ENCODE data around the gene PRR16.
"Not testable (repeated sequence)": the region's sequence is repeated elsewhere in the genome, so short reads cannot be mapped to it uniquely, and the experiment has no call there.

The PRR16 gene

DNA sequence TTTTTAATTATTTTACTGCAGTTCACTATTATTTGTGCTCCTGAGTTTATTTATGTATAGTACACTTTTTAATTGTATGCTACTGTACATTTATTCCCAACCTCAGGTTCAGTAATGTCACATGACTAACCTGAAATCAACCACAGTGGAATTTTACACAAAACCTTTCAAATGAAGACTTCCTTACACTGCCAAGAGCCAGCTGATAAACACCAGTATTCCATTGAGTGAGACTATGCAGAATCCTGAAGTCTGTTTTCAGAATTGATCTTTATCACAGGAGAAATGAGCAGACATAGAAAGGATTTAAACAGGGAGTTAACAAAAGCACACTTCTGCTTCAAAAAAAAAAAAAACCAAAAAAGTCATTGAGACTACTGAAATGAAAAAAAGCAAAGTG is 219.5 kb downstream of the PRR16 start:
- no peak for ATAC-seq
- H3K9me3 Mint-ChIP-seq: peaks cover 2% of the 10 kb centered on the region
- H3K27me3 Mint-ChIP-seq: no peaks in the 10 kb centered on the region
- H3K27ac Mint-ChIP-seq: no peak overlapping the region
- no peak overlapping the region for H3K4me3 Mint-ChIP-seq
- H3K4me1 Mint-ChIP-seq: no peaks in the 10 kb centered on the region
- no peaks in the 10 kb centered on the region for H3K36me3 Mint-ChIP-seq

DNA sequence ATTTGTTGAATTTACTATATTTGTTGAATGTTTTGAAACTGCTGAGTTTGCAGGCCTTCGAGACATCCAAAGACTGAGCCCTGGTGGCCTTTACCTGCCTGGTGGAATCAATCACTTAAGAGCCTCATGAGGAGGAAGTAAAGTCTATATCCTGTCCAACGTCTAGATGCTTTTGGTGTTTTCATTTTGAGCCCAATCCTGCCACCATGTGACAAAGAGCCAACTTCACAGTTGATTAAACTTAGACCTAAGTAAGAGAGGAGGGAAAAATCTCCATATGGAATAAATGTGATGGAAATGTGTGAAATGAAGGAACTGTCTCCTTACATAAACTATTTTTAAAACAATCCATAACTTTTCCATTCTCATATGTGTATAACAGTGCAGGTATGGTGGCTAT is 220.1 kb downstream of the PRR16 start:
- Mint-ChIP-seq H3K4me3 (no peak overlapping the region), H3K9me3 (peaks cover 2% of the 10 kb centered on the region), H3K27ac (no peak overlapping the region), H3K36me3 (no peaks in the 10 kb centered on the region), H3K4me1 (no peaks in the 10 kb centered on the region), H3K27me3 (no peaks in the 10 kb centered on the region)
- ATAC-seq: no peak

DNA sequence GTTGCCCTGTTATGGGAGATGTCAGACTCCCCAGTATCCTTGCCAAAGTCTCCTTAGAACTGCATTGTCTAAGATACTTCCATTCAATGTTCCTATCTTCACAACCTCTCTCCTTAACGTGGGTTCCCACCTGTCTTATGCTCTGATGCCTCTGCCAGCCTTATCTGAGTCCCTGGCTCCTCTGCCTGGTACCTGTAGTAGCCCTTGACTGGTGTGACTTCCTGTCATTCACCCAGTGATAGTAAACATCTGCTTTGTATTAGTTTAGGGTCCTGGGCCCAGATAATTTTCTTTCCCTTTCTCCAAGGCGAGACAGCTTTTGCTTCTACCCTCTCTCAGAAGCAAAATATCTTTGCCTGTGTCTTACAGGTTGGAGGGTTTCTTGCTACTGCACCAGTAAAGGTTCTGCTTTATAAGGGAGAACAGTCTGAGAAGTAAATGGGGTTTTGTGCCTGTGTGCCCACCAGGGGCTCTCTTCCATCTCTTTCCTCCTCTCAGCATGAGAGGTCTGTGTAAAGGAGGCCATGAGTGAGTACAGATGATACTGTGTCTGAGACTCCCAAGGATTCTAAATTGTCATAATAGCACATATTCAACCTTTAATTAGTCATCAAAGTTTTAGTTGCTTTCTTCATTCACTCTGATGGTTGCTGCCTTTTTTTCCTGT is 220.8 kb downstream of the PRR16 start:
- H3K36me3 Mint-ChIP-seq: no peaks in the 10 kb centered on the region
- no peaks in the 10 kb centered on the region for H3K27me3 Mint-ChIP-seq
- H3K4me3 Mint-ChIP-seq: no peak overlapping the region
- peaks cover 2% of the 10 kb centered on the region for H3K9me3 Mint-ChIP-seq
- peak; percentile 43 for ATAC-seq
- H3K27ac Mint-ChIP-seq: no peak overlapping the region
- no peaks in the 10 kb centered on the region for H3K4me1 Mint-ChIP-seq

DNA sequence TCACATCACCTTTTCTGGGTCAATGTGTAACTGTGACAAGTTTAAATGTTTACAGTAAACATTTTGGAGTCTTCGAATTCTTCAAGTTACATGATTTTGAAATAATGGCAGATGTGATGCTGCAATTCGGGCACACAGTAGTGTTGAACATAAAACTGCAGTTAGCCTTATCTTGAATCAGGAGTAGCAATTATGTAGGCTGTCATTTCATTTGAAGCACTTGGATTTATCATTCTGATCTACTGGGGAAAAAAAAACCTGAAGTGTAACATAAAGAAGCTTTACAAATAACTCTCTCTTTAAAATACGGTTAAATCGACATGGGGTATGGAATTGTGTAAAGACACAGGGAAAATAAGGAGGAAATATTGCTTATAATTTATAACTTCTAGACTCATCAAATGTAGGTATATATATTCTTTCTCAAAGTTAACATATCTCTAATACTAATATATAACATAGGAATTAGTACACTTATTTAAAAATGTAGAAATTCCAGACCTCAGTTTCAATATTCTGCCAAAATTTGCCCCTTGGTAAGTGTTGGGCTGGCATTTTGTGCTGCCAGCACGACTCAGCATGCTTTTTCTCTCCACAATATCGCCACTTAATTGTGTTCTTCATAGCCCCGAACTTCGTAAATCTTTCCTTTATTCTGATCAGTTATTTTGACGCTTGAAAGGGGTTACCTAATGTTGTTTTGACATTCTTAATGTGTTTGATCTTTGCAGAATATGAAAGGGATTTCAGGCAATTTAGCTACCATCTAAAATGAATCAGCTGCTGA is 226.7 kb downstream of the PRR16 start:
- Mint-ChIP-seq H3K36me3 (no peaks in the 10 kb centered on the region), H3K27ac (no peak overlapping the region), H3K27me3 (no peaks in the 10 kb centered on the region), H3K4me1 (no peaks in the 10 kb centered on the region), H3K9me3 (no peaks in the 10 kb centered on the region), H3K4me3 (no peak overlapping the region)
- ATAC-seq: no peak

DNA sequence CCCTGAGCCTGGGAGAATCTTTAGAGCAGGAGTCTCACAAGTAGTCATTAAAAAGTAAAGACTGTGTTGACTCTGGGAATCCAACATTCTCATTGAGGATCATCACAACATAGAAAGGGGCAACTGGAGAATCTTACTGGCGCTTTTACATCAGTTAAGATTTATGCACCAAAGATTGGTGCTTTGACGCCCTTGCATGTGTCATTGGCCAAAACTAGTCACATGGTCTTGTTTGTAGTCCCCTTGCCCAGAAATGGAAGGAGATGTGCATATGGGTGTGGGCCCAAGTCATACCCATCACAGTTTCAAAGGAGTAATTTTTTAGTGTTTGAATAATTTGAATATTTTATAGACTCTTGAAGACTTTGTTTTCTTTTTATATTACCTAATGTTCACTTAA is 228.2 kb downstream of the PRR16 start:
- no peaks in the 10 kb centered on the region for H3K36me3 Mint-ChIP-seq

DNA sequence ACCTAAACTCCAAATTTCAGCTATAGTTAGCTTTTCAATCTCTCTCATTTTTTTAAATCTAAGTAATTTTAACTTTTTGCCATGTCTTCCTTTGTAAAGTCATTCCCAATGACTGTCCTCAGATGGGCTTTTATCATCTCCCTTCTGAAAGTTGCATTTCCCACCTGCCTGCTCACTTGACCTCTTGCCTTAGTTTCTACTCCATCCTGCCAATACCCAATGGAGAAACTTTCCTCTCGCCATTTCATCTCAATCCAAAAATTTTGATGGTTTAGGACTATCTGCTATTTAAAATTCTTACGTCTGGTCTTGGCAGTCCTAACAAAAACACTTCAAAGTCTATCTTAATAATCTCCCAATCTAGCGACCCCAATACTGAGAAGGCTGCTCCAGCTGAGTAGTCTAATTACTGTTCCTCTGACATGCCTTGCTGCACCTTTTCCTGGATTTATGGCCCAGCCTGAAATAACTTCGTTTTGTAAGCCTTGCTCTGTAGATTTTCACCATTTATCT is 231.3 kb downstream of the PRR16 start:
- no peak for ATAC-seq
- Mint-ChIP-seq H3K36me3 (no peaks in the 10 kb centered on the region), H3K9me3 (peaks cover 9% of the 10 kb centered on the region), H3K4me3 (no peak overlapping the region), H3K27ac (no peak overlapping the region), H3K4me1 (no peaks in the 10 kb centered on the region), H3K27me3 (peaks cover 4% of the 10 kb centered on the region)

More for the DNA sequence above, 228.2 kb downstream of the PRR16 start:
- Mint-ChIP-seq H3K27ac (no peak overlapping the region), H3K9me3 (no peaks in the 10 kb centered on the region), H3K27me3 (no peaks in the 10 kb centered on the region), H3K4me1 (no peaks in the 10 kb centered on the region), H3K4me3 (no peak overlapping the region)
- ATAC-seq: no peak

DNA sequence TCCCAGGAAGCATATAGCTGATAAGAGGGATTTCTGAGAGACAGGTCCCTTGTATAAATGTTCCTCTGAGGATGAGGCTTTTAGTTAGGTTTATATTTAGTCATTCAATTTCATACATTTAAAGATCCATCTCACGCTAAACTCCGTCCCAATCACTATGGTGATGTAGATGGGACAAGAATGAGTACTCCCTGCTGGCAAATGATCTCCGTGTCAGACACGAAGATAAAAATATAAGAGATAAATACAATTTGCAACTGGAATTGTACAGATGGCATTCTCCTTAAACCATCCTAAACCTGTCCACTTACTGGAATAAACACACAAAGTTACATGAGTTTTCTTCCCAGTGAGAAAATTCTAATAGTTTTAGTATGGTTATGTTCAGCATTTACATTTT is 233.0 kb downstream of the PRR16 start:
- Mint-ChIP-seq H3K27me3 (peaks cover 20% of the 10 kb centered on the region), H3K27ac (no peak overlapping the region), H3K4me3 (no peak overlapping the region), H3K9me3 (peaks cover 14% of the 10 kb centered on the region), H3K36me3 (no peaks in the 10 kb centered on the region), H3K4me1 (no peaks in the 10 kb centered on the region)
- no peak for ATAC-seq

DNA sequence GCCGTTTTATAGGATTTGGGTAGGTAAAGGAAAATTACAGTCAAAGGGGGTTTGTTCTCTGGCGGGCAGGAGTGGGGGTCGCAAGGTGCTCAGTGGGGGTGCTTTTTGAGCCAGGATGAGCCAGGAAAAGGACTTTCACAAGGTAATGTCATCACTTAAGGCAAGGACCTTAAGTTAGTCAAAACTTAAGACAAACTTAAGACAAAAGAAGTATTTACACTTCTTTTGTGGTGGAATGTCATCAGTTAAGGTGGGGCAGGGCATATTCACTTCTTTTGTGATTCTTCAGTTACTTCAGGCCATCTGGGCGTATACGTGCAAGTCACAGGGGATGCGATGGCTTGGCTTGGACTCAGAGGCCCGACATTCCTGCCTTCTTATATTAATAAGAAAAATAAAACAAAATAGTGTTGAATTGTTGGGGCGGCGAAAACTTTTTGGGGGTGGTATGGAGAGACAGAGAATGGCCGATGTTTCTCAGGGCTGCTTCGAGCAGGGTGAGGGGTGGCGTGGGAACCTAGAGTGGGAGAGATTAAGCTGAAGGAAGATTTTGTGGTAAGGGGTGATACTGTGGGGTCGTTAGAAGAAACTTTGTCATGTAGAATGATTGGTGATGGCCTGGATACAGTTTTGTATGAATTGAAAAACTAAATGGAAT is 233.7 kb downstream of the PRR16 start:
- H3K36me3 Mint-ChIP-seq, ATAC-seq, H3K27ac Mint-ChIP-seq, H3K4me1 Mint-ChIP-seq, H3K4me3 Mint-ChIP-seq: not testable (repeated sequence)
- Mint-ChIP-seq H3K9me3 (peaks cover 14% of the 10 kb centered on the region), H3K27me3 (peaks cover 27% of the 10 kb centered on the region)

DNA sequence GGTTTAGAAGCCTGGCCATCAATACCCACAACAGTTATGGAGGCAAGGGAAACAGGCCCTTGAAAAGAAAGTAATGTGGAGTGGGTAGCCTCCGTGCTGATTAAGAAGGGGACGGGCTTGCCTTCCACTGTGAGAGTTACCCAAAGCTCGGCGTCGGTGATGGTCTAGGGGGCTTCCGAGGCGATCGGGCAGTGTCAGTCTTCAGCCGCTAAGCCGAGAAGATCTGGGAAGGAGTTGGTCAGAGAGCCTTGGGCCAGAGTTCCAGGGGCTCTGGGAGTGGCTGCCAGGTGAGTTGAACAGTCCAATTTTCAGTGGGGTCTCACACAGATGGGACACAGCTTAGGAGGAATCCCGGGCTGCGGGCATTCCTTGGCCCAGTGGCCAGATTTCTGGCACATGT is 236.6 kb downstream of the PRR16 start:
- not testable (repeated sequence) for H3K27ac Mint-ChIP-seq, H3K4me3 Mint-ChIP-seq, H3K4me1 Mint-ChIP-seq, ATAC-seq, H3K36me3 Mint-ChIP-seq
- peaks cover 14% of the 10 kb centered on the region for H3K9me3 Mint-ChIP-seq
- H3K27me3 Mint-ChIP-seq: peaks cover 27% of the 10 kb centered on the region

DNA sequence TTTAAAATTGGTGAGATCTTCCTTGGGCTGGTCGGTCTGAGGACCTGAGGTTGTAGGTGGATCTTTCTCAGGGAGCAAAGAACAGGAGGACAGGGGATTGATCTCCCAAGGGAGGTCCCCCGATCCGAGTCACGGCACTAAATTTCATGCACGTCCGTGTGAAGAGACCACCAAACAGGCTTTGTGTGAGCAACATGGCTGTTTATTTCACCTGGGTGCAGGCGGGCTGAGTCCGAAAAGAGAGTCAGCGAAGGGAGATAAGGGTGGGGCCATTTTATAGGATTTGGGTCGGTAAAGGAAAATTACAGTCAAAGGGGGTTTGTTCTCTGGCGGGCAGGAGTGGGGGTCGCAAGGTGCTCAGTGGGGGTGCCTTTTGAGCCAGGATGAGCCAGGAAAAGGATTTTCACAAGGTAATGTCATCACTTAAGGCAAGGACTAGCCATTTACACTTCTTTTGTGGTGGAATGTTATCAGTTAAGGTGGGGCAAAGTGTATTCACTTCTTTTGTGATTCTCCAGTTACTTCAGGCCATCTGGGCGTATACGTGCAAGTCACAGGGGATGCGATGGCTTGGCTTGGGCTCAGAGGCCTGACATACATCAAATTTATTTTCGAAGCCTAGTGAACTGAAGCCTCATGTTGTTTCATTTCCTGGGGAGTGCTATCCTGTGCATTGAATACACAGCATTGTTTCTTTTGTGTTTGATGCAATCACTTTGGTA is 238.9 kb downstream of the PRR16 start:
- H3K9me3 Mint-ChIP-seq: peaks cover 14% of the 10 kb centered on the region
- H3K36me3 Mint-ChIP-seq, ATAC-seq, H3K27ac Mint-ChIP-seq, H3K4me1 Mint-ChIP-seq, H3K4me3 Mint-ChIP-seq: not testable (repeated sequence)
- H3K27me3 Mint-ChIP-seq: peaks cover 27% of the 10 kb centered on the region

DNA sequence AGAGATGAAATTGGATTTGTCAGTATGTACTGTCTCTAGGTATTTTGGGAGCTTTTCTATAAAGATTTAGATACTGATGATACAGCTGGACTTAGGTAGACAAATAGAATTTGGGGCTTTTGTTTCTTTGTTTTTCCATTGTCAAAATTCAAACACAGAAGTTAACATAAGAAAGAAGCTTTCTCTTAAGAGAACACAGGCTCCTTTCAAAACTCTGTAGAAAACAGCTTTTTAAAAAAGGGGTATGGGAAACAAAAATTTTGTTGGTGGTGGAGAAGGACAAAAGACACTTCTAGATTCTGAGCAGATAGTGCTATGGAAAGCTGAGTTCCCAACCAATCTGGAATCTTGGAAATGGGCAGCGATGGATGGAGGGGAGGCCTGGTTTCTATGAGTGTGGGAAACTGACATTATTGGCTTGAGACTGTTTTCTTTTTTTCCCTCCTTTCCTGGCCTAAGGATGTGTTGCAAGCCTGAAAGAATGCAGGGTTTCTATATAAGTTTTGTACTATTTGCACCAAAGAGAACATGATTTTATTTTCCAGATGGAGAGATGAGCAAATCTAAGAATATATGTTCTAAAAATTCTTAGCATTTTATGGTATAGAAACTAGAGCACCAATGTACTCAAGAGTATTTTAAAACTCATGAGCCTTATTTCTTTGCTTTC is 240.0 kb downstream of the PRR16 start:
- no peak overlapping the region for H3K4me3 Mint-ChIP-seq
- no peak for ATAC-seq
- H3K27me3 Mint-ChIP-seq: peaks cover 27% of the 10 kb centered on the region
- no peaks in the 10 kb centered on the region for H3K36me3 Mint-ChIP-seq
- no peaks in the 10 kb centered on the region for H3K4me1 Mint-ChIP-seq
- H3K9me3 Mint-ChIP-seq: peaks cover 11% of the 10 kb centered on the region
- no peak overlapping the region for H3K27ac Mint-ChIP-seq

DNA sequence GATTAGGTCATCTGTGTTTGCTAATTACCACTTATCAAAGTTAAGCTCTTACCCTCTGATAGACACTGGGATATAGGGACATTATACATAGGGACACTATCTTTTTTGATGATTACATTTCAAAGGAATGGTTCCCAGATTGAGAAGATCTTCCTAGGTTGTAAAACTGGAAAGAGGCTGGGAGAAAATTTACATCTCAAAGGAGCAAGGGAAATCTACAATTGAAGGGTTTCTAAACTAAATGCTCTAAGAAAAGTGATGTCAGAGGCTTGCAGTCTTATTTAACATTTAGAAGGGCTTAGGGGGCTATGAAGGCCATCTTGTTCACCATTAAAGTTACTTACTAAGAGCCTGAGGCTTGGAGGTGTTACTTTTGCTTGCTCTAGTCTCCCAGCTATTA is 242.8 kb downstream of the PRR16 start:
- Mint-ChIP-seq H3K9me3 (peaks cover 3% of the 10 kb centered on the region), H3K36me3 (no peaks in the 10 kb centered on the region), H3K4me1 (no peaks in the 10 kb centered on the region), H3K4me3 (no peak overlapping the region), H3K27me3 (peaks cover 10% of the 10 kb centered on the region), H3K27ac (no peak overlapping the region)
- ATAC-seq: no peak

DNA sequence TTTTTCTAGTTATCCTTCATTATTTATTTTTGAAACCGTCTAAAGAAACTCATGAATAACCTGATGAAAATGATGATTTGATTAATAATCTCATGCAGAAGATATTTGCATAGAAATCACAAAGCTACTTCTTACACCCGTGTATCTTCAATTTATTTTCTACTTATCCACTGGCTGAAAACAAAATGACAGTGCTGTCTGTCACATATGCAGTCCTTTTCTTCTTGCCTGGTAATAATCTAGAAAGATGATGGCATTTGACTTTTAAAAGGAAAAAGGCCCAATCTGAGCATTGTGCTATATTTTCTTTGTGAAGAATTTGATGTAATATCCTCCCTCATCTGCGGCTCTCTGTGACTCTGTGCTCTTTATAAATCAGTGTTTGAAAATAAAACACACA is 253.3 kb downstream of the PRR16 start:
- Mint-ChIP-seq H3K9me3 (no peaks in the 10 kb centered on the region), H3K36me3 (no peaks in the 10 kb centered on the region), H3K4me1 (no peaks in the 10 kb centered on the region), H3K27me3 (no peaks in the 10 kb centered on the region), H3K27ac (no peak overlapping the region), H3K4me3 (no peak overlapping the region)
- no peak for ATAC-seq

DNA sequence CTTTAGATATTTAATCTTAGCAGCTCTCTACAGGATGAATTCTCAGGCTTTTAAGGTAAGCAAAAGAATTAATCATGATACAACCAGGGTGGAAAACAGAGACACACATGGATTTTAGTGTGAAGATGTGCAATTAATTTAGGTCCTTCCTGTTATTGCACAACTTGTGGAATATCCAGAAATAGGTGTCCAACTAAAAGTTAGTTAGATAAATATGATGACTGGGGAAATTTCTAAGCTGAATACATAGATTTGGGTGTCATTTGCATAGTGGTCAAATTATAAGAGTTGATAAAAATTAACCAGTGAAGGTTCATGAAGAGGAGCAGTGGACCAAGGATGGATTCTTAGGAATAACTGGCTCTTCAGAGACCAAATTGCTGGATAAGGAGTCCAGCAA is 266.1 kb downstream of the PRR16 start:
- Mint-ChIP-seq H3K9me3 (no peaks in the 10 kb centered on the region), H3K36me3 (no peaks in the 10 kb centered on the region), H3K4me1 (no peaks in the 10 kb centered on the region), H3K27me3 (no peaks in the 10 kb centered on the region), H3K27ac (no peak overlapping the region), H3K4me3 (no peak overlapping the region)
- no peak for ATAC-seq

DNA sequence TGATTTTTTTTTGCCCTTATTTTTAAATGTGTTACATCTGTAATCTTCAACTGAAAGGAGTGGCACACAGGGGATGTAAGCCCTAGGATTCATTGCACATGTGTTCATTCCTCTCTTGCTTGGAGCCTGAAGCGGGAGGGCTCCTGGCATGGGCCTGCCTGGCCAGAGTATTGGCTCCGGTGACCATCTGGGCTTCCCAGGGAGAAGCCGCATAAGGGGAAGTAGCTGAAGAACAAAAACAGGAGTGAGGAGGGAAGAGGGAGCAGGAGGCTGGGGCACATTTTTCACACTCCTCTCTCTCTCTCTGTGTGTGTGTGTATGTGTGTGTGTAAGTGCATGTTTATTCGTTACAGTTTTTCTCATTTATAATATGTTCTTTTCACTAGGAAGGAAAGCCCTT is 269.9 kb downstream of the PRR16 start:
- Mint-ChIP-seq H3K4me3 (no peak overlapping the region), H3K27me3 (no peaks in the 10 kb centered on the region), H3K36me3 (no peaks in the 10 kb centered on the region), H3K27ac (no peak overlapping the region), H3K9me3 (no peaks in the 10 kb centered on the region), H3K4me1 (no peaks in the 10 kb centered on the region)
- no peak for ATAC-seq

Measured in stimulated activated memory B cell treated with anti-CD40 and anti-IgM and Interleukin-4, amounts not matched to agents 10 μg/mL and 1 μg/mL and 100 μg/mL, for 72 hours (primary cell).